Testis (tissue), 3 donors: ENCODE data around the gene TNRC6A. TPM values are rescaled to one million over a fixed set of nuclear protein-coding genes. Genes with fewer than 3 reads are reported as not detected.

ENCODE experiments used
- DNase-seq: peaks from one replicate; pipeline ENCODE4 v3.0.0-alpha.2; 2019
- H3K27ac ChIP-seq, 2 donors: fragments of 200-600 bp; sonication (generic); one replicate each; pipeline ENCODE4 v1.5.1; 2019
- H3K27me3 ChIP-seq: fragments of 200-600 bp; sonication (generic); one replicate; pipeline ENCODE4 v1.5.1; 2019
- H3K36me3 ChIP-seq: fragments of 200-600 bp; sonication (generic); one replicate; pipeline ENCODE4 v1.5.1; 2017; ENCODE audit warnings: low read depth; ENCODE audit errors: missing control alignments
- H3K4me1 ChIP-seq: fragments of 200-600 bp; sonication (generic); one replicate; pipeline ENCODE4 v1.5.1; 2019
- H3K4me3 ChIP-seq, 2 donors: fragments of 200-600 bp; sonication (generic); one replicate each; pipeline ENCODE4 v1.5.1; 2017 to 2019
- H3K9me3 ChIP-seq: fragments of 200-600 bp; sonication (generic); one replicate; pipeline ENCODE4 v1.5.1; 2017
- POLR2A ChIP-seq: fragments of 450-650 bp; IDR thresholded peaks from one replicate; pipeline ENCODE4 v1.6.1; 2017; ENCODE audit warnings: antibody characterized with exemption, mild to moderate bottlenecking, moderate library complexity
- WGBS, 2 donors: methylation state at CpG; one replicate each; pipeline ENCODE4 v1.1.5; 2018; 5-methylcytosine and 5-hydroxymethylcytosine counted together
- intact Hi-C: fragments of 100-400 bp; cut with DNase I; formaldehyde crosslinking; loops from one replicate; pipeline ENCODE4 v1.15.1; 2023; ENCODE audit warnings: low total_unique reads
- polyA plus RNA-seq: library from polyadenylated mRNA; stranded (reverse); fragments of 350-450 nt; fragmentation: Illumina TruSeq; extraction: RNeasy Lipid Tissue Mini Kit (QIAGEN cat#74804); gene quantifications from one replicate; pipeline ENCODE4 v1.2.3, GENCODE V29; 2014; ENCODE audit warnings: low read depth, low replicate concordance; ENCODE audit not compliant: insufficient read depth
- total RNA-seq, 2 donors: library from RNA; depleted of rRNA; stranded (reverse); fragments of >200 nt; gene quantifications; one replicate each; pipeline ENCODE4 v1.2.3, GENCODE V29; 2016
- TF ChIP-seq, protein P1 (sequence below), 3 experiments: fragments of 450-650 bp in 2 of 3; fragments of 200-600 bp in 1 of 3; sonication (generic) in 1 of 3; IDR thresholded peaks; one replicate each; pipeline ENCODE4 v1.5.1; 2016 to 2019; ENCODE audit warnings: antibody characterized with exemption in 3 of 3, mild to moderate bottlenecking in 2 of 3, moderate library complexity in 1 of 3

TNRC6A gene
- total and polyA plus RNA-seq, 3 donors from 2014 or later: 32.3 to 103 (median 94.1) TPM

GRCh38 chr16:24846548-24847357, 117.3 kb downstream of the TNRC6A start:
- H3K36me3 ChIP-seq: no peaks in the 10 kb centered on the region
- intact Hi-C loops: no loop called here
- H3K9me3 ChIP-seq: no peaks in the 10 kb centered on the region
- no peaks in the 10 kb centered on the region for H3K27me3 ChIP-seq
- 59 to 72% methylated on average over 8 of the region's 8 CpGs for WGBS, 2 donors
- no peak overlapping the region for H3K4me3 ChIP-seq
- DNase-seq: no peak
- H3K4me1 ChIP-seq: no peaks in the 10 kb centered on the region
- H3K27ac ChIP-seq: no peak overlapping the region
- TF ChIP-seq POLR2A: no peak
- TF ChIP-seq, protein P1, sequence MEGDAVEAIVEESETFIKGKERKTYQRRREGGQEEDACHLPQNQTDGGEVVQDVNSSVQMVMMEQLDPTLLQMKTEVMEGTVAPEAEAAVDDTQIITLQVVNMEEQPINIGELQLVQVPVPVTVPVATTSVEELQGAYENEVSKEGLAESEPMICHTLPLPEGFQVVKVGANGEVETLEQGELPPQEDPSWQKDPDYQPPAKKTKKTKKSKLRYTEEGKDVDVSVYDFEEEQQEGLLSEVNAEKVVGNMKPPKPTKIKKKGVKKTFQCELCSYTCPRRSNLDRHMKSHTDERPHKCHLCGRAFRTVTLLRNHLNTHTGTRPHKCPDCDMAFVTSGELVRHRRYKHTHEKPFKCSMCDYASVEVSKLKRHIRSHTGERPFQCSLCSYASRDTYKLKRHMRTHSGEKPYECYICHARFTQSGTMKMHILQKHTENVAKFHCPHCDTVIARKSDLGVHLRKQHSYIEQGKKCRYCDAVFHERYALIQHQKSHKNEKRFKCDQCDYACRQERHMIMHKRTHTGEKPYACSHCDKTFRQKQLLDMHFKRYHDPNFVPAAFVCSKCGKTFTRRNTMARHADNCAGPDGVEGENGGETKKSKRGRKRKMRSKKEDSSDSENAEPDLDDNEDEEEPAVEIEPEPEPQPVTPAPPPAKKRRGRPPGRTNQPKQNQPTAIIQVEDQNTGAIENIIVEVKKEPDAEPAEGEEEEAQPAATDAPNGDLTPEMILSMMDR (IDR thresholded peaks at IDR 0.05): no peak

GRCh38 chr16:24847358-24847664, 117.9 kb downstream of the TNRC6A start:
- intact Hi-C loops: no loop called here
- no peaks in the 10 kb centered on the region for H3K27me3 ChIP-seq
- TF ChIP-seq, protein P1 (IDR thresholded peaks at IDR 0.05): no peak
- TF ChIP-seq POLR2A: no peak
- WGBS, 2 donors: 88 to 96% methylated on average over 3 of the region's 3 CpGs
- no peak overlapping the region for H3K27ac ChIP-seq
- no peaks in the 10 kb centered on the region for H3K36me3 ChIP-seq
- no peak overlapping the region for H3K4me3 ChIP-seq
- no peaks in the 10 kb centered on the region for H3K9me3 ChIP-seq
- DNase-seq: no peak
- H3K4me1 ChIP-seq: no peaks in the 10 kb centered on the region

- intact Hi-C loops: no loop called here
- no peak overlapping the region for H3K4me3 ChIP-seq
- no peak for DNase-seq
- H3K27me3 ChIP-seq: no peaks in the 10 kb centered on the region
- H3K27ac ChIP-seq: no peak overlapping the region
- H3K4me1 ChIP-seq: no peaks in the 10 kb centered on the region
- H3K36me3 ChIP-seq: no peaks in the 10 kb centered on the region
- WGBS, 2 donors: 85 to 93% methylated on average over 5 of the region's 5 CpGs
- TF ChIP-seq, protein P1 (IDR thresholded peaks at IDR 0.05): no peak
- H3K9me3 ChIP-seq: no peaks in the 10 kb centered on the region
Measured at GRCh38 chr16:24848065-24848464, 118.6 kb downstream of the TNRC6A start.

- intact Hi-C loops: no loop called here
- DNase-seq: no peak
- TF ChIP-seq POLR2A: no peak
- TF ChIP-seq, protein P1 (IDR thresholded peaks at IDR 0.05): no peak
Measured at GRCh38 chr16:24849641-24850040, 120.2 kb downstream of the TNRC6A start.

More at GRCh38 chr16:24849641-24850040, 120.2 kb downstream of the TNRC6A start:
- 91 to 94% methylated on average over 5 of the region's 5 CpGs for WGBS, 2 donors
- H3K36me3 ChIP-seq: no peaks in the 10 kb centered on the region
- no peak overlapping the region for H3K27ac ChIP-seq
- H3K4me1 ChIP-seq: peaks cover 8% of the 10 kb centered on the region
- H3K27me3 ChIP-seq: no peaks in the 10 kb centered on the region
- H3K4me3 ChIP-seq: no peak overlapping the region
- H3K9me3 ChIP-seq: no peaks in the 10 kb centered on the region
